GM12878 (cell line): ENCODE results near the gene TOGARAM1. TPM values are rescaled to one million over a fixed set of nuclear protein-coding genes. Genes with fewer than 3 reads are reported as not detected.

Source experiments
- CBFB ChIP-seq: IDR thresholded peaks from 2 replicates; pipeline ENCODE4 v1.6.1; 2016; ENCODE audit warnings: antibody characterized with exemption, low read depth
- CUX1 ChIP-seq: IDR thresholded peaks from 2 replicates; pipeline ENCODE4 v1.6.1; 2012; ENCODE audit warnings: improper control_type of control experiment, low read depth, low read length; ENCODE audit not compliant: insufficient replicate concordance
- FOS ChIP-seq: IDR thresholded peaks from 3 replicates; pipeline ENCODE4 v1.6.1; 2011; ENCODE audit warnings: borderline replicate concordance; ENCODE audit not compliant: insufficient read length; ENCODE audit errors: extremely low read depth
- GABPA ChIP-seq: IDR thresholded peaks from 2 replicates; pipeline ENCODE4 v1.6.1; 2014; ENCODE audit warnings: antibody characterized with exemption, low read depth, mild to moderate bottlenecking, inconsistent platforms
- LARP7 ChIP-seq: fragments of 450-650 bp; IDR thresholded peaks from 2 replicates; pipeline ENCODE4 v1.6.1; 2017; ENCODE audit warnings: mild to moderate bottlenecking
- MEF2B ChIP-seq: fragments of 450-650 bp; IDR thresholded peaks from 2 replicates; pipeline ENCODE4 v1.6.1; 2018; ENCODE audit warnings: mild to moderate bottlenecking, moderate library complexity; ENCODE audit not compliant: partially characterized antibody, poor library complexity, severe bottlenecking
- NFXL1 ChIP-seq: fragments of 450-650 bp; IDR thresholded peaks from 2 replicates; pipeline ENCODE4 v1.6.1; 2017; ENCODE audit warnings: antibody characterized with exemption, mild to moderate bottlenecking, borderline replicate concordance
- REST ChIP-seq: IDR thresholded peaks from 2 replicates; pipeline ENCODE4 v1.6.1; 2012; ENCODE audit warnings: mild to moderate bottlenecking, low read depth, low read length
- SMC3 ChIP-seq: IDR thresholded peaks from 2 replicates; pipeline ENCODE4 v1.6.1; 2011; ENCODE audit warnings: low read length, improper control_type of control experiment, borderline replicate concordance
- STAT3 ChIP-seq: IDR thresholded peaks from 2 replicates; pipeline ENCODE4 v1.6.1; 2011; ENCODE audit warnings: low read depth, low read length, improper control_type of control experiment
- SUZ12 ChIP-seq: fragments of 200-600 bp; sonication (generic); IDR thresholded peaks from one replicate; pipeline ENCODE4 v1.6.1; 2018; ENCODE audit warnings: antibody characterized with exemption, mild to moderate bottlenecking; ENCODE audit not compliant: unreplicated experiment
- TCF3 ChIP-seq: IDR thresholded peaks from 2 replicates; pipeline ENCODE4 v1.6.1; 2012; ENCODE audit warnings: low read depth, mild to moderate bottlenecking, low read length, borderline replicate concordance; ENCODE audit not compliant: insufficient read depth
- ZBED1 ChIP-seq: IDR thresholded peaks from 2 replicates; pipeline ENCODE4 v1.6.1; 2016; ENCODE audit warnings: borderline replicate concordance
- polyA plus RNA-seq, 11 experiments: library from polyadenylated mRNA; depleted of rRNA in 4 of 11; unstranded in 6 of 11; stranded (reverse) in 5 of 11; fragments of >200 nt; fragmentation: Nextera tagmentation in 4 of 11; fragmentation: Illumina TruSeq in 1 of 11; extraction: Ambion mirVana in 4 of 11; extraction: Trizol in 1 of 11; gene quantifications; 1 replicate in 1 of 11; 2 replicates in 10 of 11; pipeline versions ENCODE4 v1.2.1 to v1.2.3, GENCODE V29; 2011 to 2016; ENCODE audit warnings: inconsistent platforms in 2 of 11, missing spikeins in 2 of 11, low read depth in 1 of 11
- total RNA-seq, 4 experiments: library from RNA; depleted of rRNA in 3 of 4; stranded (reverse); fragments of >200 nt in 3 of 4; fragmentation: Illumina TruSeq in 1 of 4; extraction: Trizol in 1 of 4; gene quantifications; 2 replicates each; pipeline versions ENCODE4 v1.2.1 to v1.2.3, GENCODE V29; 2013 to 2021
- TF ChIP-seq, protein P1 (sequence below): fragments of 450-650 bp; conservative IDR thresholded peaks from 2 replicates; pipeline ENCODE4 v1.6.1; 2017; ENCODE audit warnings: mild to moderate bottlenecking, moderate library complexity

The TOGARAM1 gene
- total and polyA plus RNA-seq, 10 of the 15 experiments (the other 5 are each of a cell fraction or from before 2014, with no cell fraction given) = 2.1 to 14.4 (median 7.2) TPM

- no peak for TF ChIP-seq CUX1
- TF ChIP-seq LARP7 = no peak
- TF ChIP-seq FOS = no peak
- TF ChIP-seq, protein P1, sequence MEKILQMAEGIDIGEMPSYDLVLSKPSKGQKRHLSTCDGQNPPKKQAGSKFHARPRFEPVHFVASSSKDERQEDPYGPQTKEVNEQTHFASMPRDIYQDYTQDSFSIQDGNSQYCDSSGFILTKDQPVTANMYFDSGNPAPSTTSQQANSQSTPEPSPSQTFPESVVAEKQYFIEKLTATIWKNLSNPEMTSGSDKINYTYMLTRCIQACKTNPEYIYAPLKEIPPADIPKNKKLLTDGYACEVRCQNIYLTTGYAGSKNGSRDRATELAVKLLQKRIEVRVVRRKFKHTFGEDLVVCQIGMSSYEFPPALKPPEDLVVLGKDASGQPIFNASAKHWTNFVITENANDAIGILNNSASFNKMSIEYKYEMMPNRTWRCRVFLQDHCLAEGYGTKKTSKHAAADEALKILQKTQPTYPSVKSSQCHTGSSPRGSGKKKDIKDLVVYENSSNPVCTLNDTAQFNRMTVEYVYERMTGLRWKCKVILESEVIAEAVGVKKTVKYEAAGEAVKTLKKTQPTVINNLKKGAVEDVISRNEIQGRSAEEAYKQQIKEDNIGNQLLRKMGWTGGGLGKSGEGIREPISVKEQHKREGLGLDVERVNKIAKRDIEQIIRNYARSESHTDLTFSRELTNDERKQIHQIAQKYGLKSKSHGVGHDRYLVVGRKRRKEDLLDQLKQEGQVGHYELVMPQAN = peak; percentile 81
- TF ChIP-seq REST = no peak
- TF ChIP-seq SMC3 = no peak
- TF ChIP-seq GABPA = no peak
- TF ChIP-seq SUZ12 = no peak
- TF ChIP-seq STAT3 = no peak
- no peak for TF ChIP-seq TCF3
- TF ChIP-seq NFXL1 = no peak
- peak; percentile 76 for TF ChIP-seq MEF2B
- no peak for TF ChIP-seq ZBED1
- peak; percentile 66; the same call in 1 of the 2 replicates for TF ChIP-seq CBFB
Observed at GRCh38 chr14:45083976-45084722, 122.2 kb downstream of the TOGARAM1 start, which contains the start of gene PRPF39 (continued).
